Keratinocyte (primary cell): ENCODE results near the gene NUP210. TPM values are rescaled to one million over a fixed set of nuclear protein-coding genes. Genes with fewer than 3 reads are reported as not detected.

Source experiments
- DNase-seq: peaks from one replicate; pipeline ENCODE4 v3.0.0-alpha.2; 2011; ENCODE audit warnings: low read depth, missing footprints, low spot score
- FAIRE-seq: peaks from 2 replicates; lab custom pipeline; 2011; peaks lifted over from hg19 to GRCh38; lab: Jason Lieb, UNC
- H2AFZ ChIP-seq: 2 replicates; pipeline ENCODE4 v1.6.0; 2012; ENCODE audit warnings: low read length, control low read depth, inconsistent platforms; ENCODE audit not compliant: control insufficient read depth
- H3K27ac ChIP-seq: 2 replicates; pipeline ENCODE4 v1.5.1; 2011; ENCODE audit warnings: low read length; ENCODE audit not compliant: control insufficient read depth, insufficient read depth
- H3K27me3 ChIP-seq: 3 replicates; pipeline ENCODE4 v1.6.0; 2011; ENCODE audit warnings: low read length; ENCODE audit not compliant: control insufficient read depth, insufficient read depth; ENCODE audit errors: extremely low read depth
- H3K36me3 ChIP-seq, 2 experiments: 2 replicates in 1 of 2; 3 replicates in 1 of 2; pipeline ENCODE4 v1.5.1; 2011; ENCODE audit warnings: low read length in 2 of 2, mild to moderate bottlenecking in 1 of 2; ENCODE audit not compliant: control insufficient read depth in 2 of 2, insufficient read depth in 2 of 2; ENCODE audit errors: extremely low read depth in 1 of 2
- H3K4me1 ChIP-seq: 3 replicates; pipeline ENCODE4 v1.5.1; 2011; ENCODE audit warnings: low read length; ENCODE audit not compliant: control insufficient read depth, insufficient read depth; ENCODE audit errors: extremely low read depth
- H3K4me2 ChIP-seq: 3 replicates; pipeline ENCODE4 v1.6.0; 2011; ENCODE audit warnings: low read depth, low read length; ENCODE audit not compliant: control insufficient read depth, insufficient read depth; ENCODE audit errors: extremely low read depth
- H3K4me3 ChIP-seq, 3 experiments: fragments of 200-600 bp in 1 of 3; sonication (generic) in 1 of 3; 2 replicates in 2 of 3; 3 replicates in 1 of 3; pipeline ENCODE4 v1.5.1; 2011 to 2016; ENCODE audit warnings: low read length in 3 of 3, mild to moderate bottlenecking in 3 of 3, control low read depth in 2 of 3, inconsistent platforms in 1 of 3, low read depth in 1 of 3, mixed read lengths in 1 of 3, mixed run types in 1 of 3, moderate library complexity in 1 of 3; ENCODE audit not compliant: control insufficient read depth in 2 of 3, insufficient read depth in 2 of 3; ENCODE audit errors: extremely low read depth in 1 of 3
- H3K79me2 ChIP-seq: 2 replicates; pipeline ENCODE4 v1.6.0; 2012; ENCODE audit warnings: low read length; ENCODE audit not compliant: control insufficient read depth, insufficient read depth
- H3K9ac ChIP-seq: 3 replicates; pipeline ENCODE4 v1.6.0; 2011; ENCODE audit warnings: low read length; ENCODE audit not compliant: control insufficient read depth, insufficient read depth; ENCODE audit errors: extremely low read depth
- H3K9me1 ChIP-seq: 3 replicates; pipeline ENCODE4 v1.6.0; 2011; ENCODE audit warnings: low read length; ENCODE audit not compliant: control insufficient read depth, insufficient read depth; ENCODE audit errors: extremely low read depth
- H3K9me3 ChIP-seq: 2 replicates; pipeline ENCODE4 v1.5.1; 2012; ENCODE audit warnings: low read depth, low read length; ENCODE audit not compliant: control insufficient read depth
- H4K20me1 ChIP-seq: 3 replicates; pipeline ENCODE4 v1.6.0; 2011; ENCODE audit warnings: low read length; ENCODE audit not compliant: control insufficient read depth, insufficient read depth; ENCODE audit errors: extremely low read depth
- CTCF ChIP-seq, 3 experiments: IDR thresholded peaks in 1 of 3; conservative IDR thresholded peaks in 1 of 3; optimal IDR thresholded peaks in 1 of 3; 2 replicates in 2 of 3; 3 replicates in 1 of 3; pipeline versions ENCODE3 to v1.5.1; 2011; ENCODE audit warnings: low read length in 3 of 3, mild to moderate bottlenecking in 3 of 3, moderate library complexity in 2 of 3, control low read depth in 1 of 3, inconsistent platforms in 1 of 3; ENCODE audit not compliant: insufficient read depth in 2 of 3; ENCODE audit errors: extremely low read depth in 1 of 3
- EZH2 ChIP-seq: IDR thresholded peaks from one replicate; pipeline ENCODE4 v1.6.1; 2012; ENCODE audit warnings: inconsistent platforms, mild to moderate bottlenecking, low read length, moderate library complexity
- dilution Hi-C: fragments of 300-500 bp; cut with MboI; formaldehyde crosslinking; loops from one replicate; pipeline ENCODE4 v1.7.0; 2020; ENCODE audit warnings: low sequenced_read_pairs; ENCODE audit not compliant: extremely low pct_ligation_motif_present
- polyA plus RNA-seq, 5 experiments: library from polyadenylated mRNA; depleted of rRNA in 3 of 5; stranded (reverse) in 3 of 5; stranded (forward) in 1 of 5; unstranded in 1 of 5; fragments of >200 nt; gene quantifications; 1 replicate in 1 of 5; 2 replicates in 3 of 5; 3 replicates in 1 of 5; pipeline versions ENCODE4 v1.2.1 to v1.2.3, GENCODE V29; 2011 to 2012; ENCODE audit warnings: missing spikeins in 2 of 5, low read depth in 1 of 5, low replicate concordance in 1 of 5

Gene NUP210
- polyA plus RNA-seq, 1 donor (not counting 4 experiments of a cell fraction or from before 2014, with no cell fraction given): 0.01 TPM

- DNase-seq: no peak
- dilution Hi-C loops: no loop called here
- H3K79me2 ChIP-seq: no peaks in the 10 kb centered on the region
- H3K9me3 ChIP-seq: no peaks in the 10 kb centered on the region
- no peak overlapping the region for H3K4me2 ChIP-seq
- no peaks in the 10 kb centered on the region for H3K4me1 ChIP-seq
- H3K9ac ChIP-seq: no peak overlapping the region
- H3K36me3 ChIP-seq: no peaks in the 10 kb centered on the region
- H3K4me3 ChIP-seq: no peak overlapping the region
- H4K20me1 ChIP-seq: no peaks in the 10 kb centered on the region
- H3K9me1 ChIP-seq: no peaks in the 10 kb centered on the region
- no peak overlapping the region for H3K27ac ChIP-seq
- FAIRE-seq: no peak
- no peak for TF ChIP-seq EZH2
- no peak for TF ChIP-seq CTCF (optimal IDR thresholded peaks at IDR 0.05 in 1 of 3, IDR thresholded peaks at IDR 0.05 in 1 of 3, conservative IDR thresholded peaks at IDR 0.05 in 1 of 3; ENCODE audit: extremely low read depth in 1 of 3, insufficient read depth in 2 of 3, low read length in 3 of 3)
- peaks cover 15% of the 10 kb centered on the region for H3K27me3 ChIP-seq
- H2AFZ ChIP-seq: no peak overlapping the region
These were observed 54.4 kb downstream of the NUP210 start for GRCh38 chr3:13365390-13366379.

- no peak for FAIRE-seq
- TF ChIP-seq EZH2: no peak
- TF ChIP-seq CTCF (optimal IDR thresholded peaks at IDR 0.05 in 1 of 3, IDR thresholded peaks at IDR 0.05 in 1 of 3, conservative IDR thresholded peaks at IDR 0.05 in 1 of 3; ENCODE audit: extremely low read depth in 1 of 3, insufficient read depth in 2 of 3, low read length in 3 of 3): no peak
These were observed 55.4 kb downstream of the NUP210 start for GRCh38 chr3:13364602-13365271.

More at GRCh38 chr3:13364602-13365271, 55.4 kb downstream of the NUP210 start:
- no peak overlapping the region for H3K4me2 ChIP-seq
- H3K36me3 ChIP-seq: no peaks in the 10 kb centered on the region
- dilution Hi-C loops: no loop called here
- H3K4me3 ChIP-seq: no peak overlapping the region
- no peaks in the 10 kb centered on the region for H3K9me3 ChIP-seq
- no peaks in the 10 kb centered on the region for H3K79me2 ChIP-seq
- no peak overlapping the region for H3K9ac ChIP-seq
- no peaks in the 10 kb centered on the region for H4K20me1 ChIP-seq
- DNase-seq: no peak
- H3K9me1 ChIP-seq: no peaks in the 10 kb centered on the region
- no peak overlapping the region for H2AFZ ChIP-seq
- H3K27me3 ChIP-seq: peaks cover 11% of the 10 kb centered on the region
- no peak overlapping the region for H3K27ac ChIP-seq
- no peaks in the 10 kb centered on the region for H3K4me1 ChIP-seq
